BE2C (cell line): ENCODE data around the gene SPRR2F.

Experiments
- DNase-seq: peaks from one replicate; pipeline ENCODE4 v3.0.0-alpha.2; 2020
- H3K27me3 ChIP-seq: fragments of 250-450 bp; sonication (Bioruptor Pico); 2 replicates; pipeline ENCODE4 v1.5.1; 2020; ENCODE audit warnings: mild to moderate bottlenecking
- H3K36me3 ChIP-seq: fragments of 250-450 bp; sonication (Bioruptor Pico); 2 replicates; pipeline ENCODE4 v1.5.1; 2020; ENCODE audit warnings: mild to moderate bottlenecking
- H3K4me1 ChIP-seq: fragments of 250-450 bp; sonication (Bioruptor Pico); 2 replicates; pipeline ENCODE4 v1.5.1; 2020
- H3K4me3 ChIP-seq: 2 replicates; pipeline ENCODE4 v1.5.1; 2011; ENCODE audit warnings: low read depth, low read length
- H3K9me3 ChIP-seq: fragments of 250-450 bp; sonication (Bioruptor Pico); 2 replicates; pipeline ENCODE4 v1.5.1; 2020
- TF ChIP-seq, protein P1 (sequence below): IDR thresholded peaks from 2 replicates; pipeline ENCODE4 v1.5.1; 2012; ENCODE audit warnings: mild to moderate bottlenecking, low read depth, low read length

Gene SPRR2F

GRCh38 chr1:153094426-153094825 is 18.9 kb downstream of the SPRR2F start, which contains the start of gene SPRR2E:
Gene SPRR2E, minus strand, starts transcription at chr1:153094526. Its CDS starts 775 bp downstream, at chr1:153093751.
- H3K4me3 ChIP-seq: no peak within 1 kb of the TSS
- DNase-seq: no peak
- H3K27me3 ChIP-seq: no peaks in the 10 kb centered on the region
- no peaks in the 10 kb centered on the region for H3K9me3 ChIP-seq
- H3K36me3 ChIP-seq: no peaks in the 10 kb centered on the region
- no peaks in the 10 kb centered on the region for H3K4me1 ChIP-seq
- TF ChIP-seq, protein P1, sequence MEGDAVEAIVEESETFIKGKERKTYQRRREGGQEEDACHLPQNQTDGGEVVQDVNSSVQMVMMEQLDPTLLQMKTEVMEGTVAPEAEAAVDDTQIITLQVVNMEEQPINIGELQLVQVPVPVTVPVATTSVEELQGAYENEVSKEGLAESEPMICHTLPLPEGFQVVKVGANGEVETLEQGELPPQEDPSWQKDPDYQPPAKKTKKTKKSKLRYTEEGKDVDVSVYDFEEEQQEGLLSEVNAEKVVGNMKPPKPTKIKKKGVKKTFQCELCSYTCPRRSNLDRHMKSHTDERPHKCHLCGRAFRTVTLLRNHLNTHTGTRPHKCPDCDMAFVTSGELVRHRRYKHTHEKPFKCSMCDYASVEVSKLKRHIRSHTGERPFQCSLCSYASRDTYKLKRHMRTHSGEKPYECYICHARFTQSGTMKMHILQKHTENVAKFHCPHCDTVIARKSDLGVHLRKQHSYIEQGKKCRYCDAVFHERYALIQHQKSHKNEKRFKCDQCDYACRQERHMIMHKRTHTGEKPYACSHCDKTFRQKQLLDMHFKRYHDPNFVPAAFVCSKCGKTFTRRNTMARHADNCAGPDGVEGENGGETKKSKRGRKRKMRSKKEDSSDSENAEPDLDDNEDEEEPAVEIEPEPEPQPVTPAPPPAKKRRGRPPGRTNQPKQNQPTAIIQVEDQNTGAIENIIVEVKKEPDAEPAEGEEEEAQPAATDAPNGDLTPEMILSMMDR: no peak

GRCh38 chr1:153087652-153088051 is 25.7 kb downstream of the SPRR2F start:
- Histone ChIP-seq H3K36me3 (no peaks in the 10 kb centered on the region), H3K27me3 (no peaks in the 10 kb centered on the region), H3K4me1 (no peaks in the 10 kb centered on the region), H3K4me3 (no peak overlapping the region), H3K9me3 (no peaks in the 10 kb centered on the region)
- TF ChIP-seq, protein P1: no peak
- DNase-seq: no peak

GRCh38 chr1:153081736-153082135 is 31.6 kb downstream of the SPRR2F start:
- DNase-seq: no peak
- TF ChIP-seq, protein P1: no peak
- Histone ChIP-seq H3K9me3 (no peaks in the 10 kb centered on the region), H3K27me3 (no peaks in the 10 kb centered on the region), H3K4me3 (no peak overlapping the region), H3K4me1 (no peaks in the 10 kb centered on the region), H3K36me3 (no peaks in the 10 kb centered on the region)

GRCh38 chr1:153072806-153073726 is 40.2 kb downstream of the SPRR2F start:
- H3K4me1 ChIP-seq: no peaks in the 10 kb centered on the region
- H3K4me3 ChIP-seq: no peak overlapping the region
- TF ChIP-seq, protein P1: no peak
- no peaks in the 10 kb centered on the region for H3K36me3 ChIP-seq
- no peaks in the 10 kb centered on the region for H3K9me3 ChIP-seq
- no peaks in the 10 kb centered on the region for H3K27me3 ChIP-seq
- no peak for DNase-seq

DNA sequence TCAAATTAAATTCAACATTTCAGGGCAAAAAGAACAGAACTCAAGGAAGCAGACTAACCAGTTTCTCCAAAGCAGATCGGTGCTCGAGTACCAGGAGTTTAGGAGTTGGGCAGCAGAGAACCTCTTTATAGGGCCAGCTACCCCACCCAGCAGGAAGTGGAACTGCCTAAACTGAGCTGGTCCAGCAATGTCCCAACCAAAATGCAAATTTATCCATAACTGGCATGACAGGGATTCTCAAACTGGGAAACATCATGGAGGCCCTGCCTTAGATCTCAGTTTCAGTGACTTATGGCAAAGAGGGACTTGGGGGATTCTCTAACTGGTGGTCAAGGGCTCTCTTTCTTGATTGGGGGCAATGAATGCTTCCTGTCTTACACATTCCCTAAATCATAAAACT is 41.8 kb downstream of the SPRR2F start, which contains the start of gene SPRR2B:
SPRR2B (minus strand) TSS at position 101 of the 400 bp plus-strand sequence. CDS start 772 bp downstream, outside the sequence.
- TF ChIP-seq, protein P1: no peak
- H3K4me1 ChIP-seq: no peaks in the 10 kb centered on the region
- no peaks in the 10 kb centered on the region for H3K27me3 ChIP-seq
- no peak within 1 kb of the TSS for H3K4me3 ChIP-seq
- no peaks in the 10 kb centered on the region for H3K36me3 ChIP-seq
- no peaks in the 10 kb centered on the region for H3K9me3 ChIP-seq
- DNase-seq: no peak

DNA sequence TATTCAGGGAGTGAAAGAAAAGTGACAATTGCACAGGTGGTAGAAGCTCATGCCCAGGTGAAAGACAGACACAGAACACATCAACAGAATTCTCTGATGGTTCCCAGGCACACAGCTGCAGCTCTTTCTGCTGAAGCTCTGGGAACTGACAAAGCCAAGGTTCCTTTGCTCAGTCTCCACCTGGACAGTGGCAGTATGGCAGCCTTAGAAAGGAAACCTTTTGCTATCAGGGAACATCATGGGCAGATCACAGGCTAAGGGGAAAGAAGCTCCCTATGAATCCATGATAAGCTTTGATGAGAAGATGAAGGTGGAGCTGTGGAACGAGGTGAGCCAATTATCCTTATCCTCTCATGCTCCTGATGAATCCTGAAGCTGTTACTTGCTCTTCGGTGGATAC is 43.1 kb downstream of the SPRR2F start:
- H3K4me3 ChIP-seq: no peak overlapping the region
- H3K36me3 ChIP-seq: no peaks in the 10 kb centered on the region
- H3K27me3 ChIP-seq: no peaks in the 10 kb centered on the region
- no peaks in the 10 kb centered on the region for H3K9me3 ChIP-seq
- DNase-seq: no peak
- H3K4me1 ChIP-seq: no peaks in the 10 kb centered on the region
- TF ChIP-seq, protein P1: no peak
